Heart right ventricle (tissue), 16 donors: ENCODE results near the gene CEP120. TPM values are rescaled to one million over a fixed set of nuclear protein-coding genes. Genes with fewer than 3 reads are reported as not detected.
"Not testable (repeated sequence)": the region's sequence is repeated elsewhere in the genome, so short reads cannot be mapped to it uniquely, and the experiment has no call there.

Experiments
- ATAC-seq, 8 donors: fragments of 200-7000 bp; cut with Tn5 transposase; one replicate each; pipeline ENCODE4 v1.9.1; 2020; ENCODE audit warnings: mild to moderate bottlenecking in 8 of 8, moderate library complexity in 8 of 8, moderate number of reproducible peaks in 1 of 8
- DNase-seq, 2 donors: peaks; one replicate each; pipeline ENCODE4 v3.0.0-alpha.2; 2020
- H3K27ac ChIP-seq, 10 donors: fragments of 200-600 bp; sonication (generic) in 2 of 10; one replicate each; pipeline versions ENCODE4 v1.5.0 to v1.8.0; 2020 to 2022; ENCODE audit warnings: mild to moderate bottlenecking in 3 of 10
- H3K27me3 ChIP-seq, 7 donors: fragments of 200-600 bp; one replicate each; pipeline ENCODE4 v1.8.0; 2021 to 2022; ENCODE audit warnings: mild to moderate bottlenecking in 2 of 7
- H3K36me3 ChIP-seq, 9 donors: fragments of 200-600 bp; sonication (generic) in 1 of 9; one replicate each; pipeline versions ENCODE4 v1.5.0 to v1.8.0; 2020 to 2022; ENCODE audit warnings: mild to moderate bottlenecking in 2 of 9
- H3K4me1 ChIP-seq, 9 donors: fragments of 200-600 bp; sonication (generic) in 1 of 9; one replicate each; pipeline versions ENCODE4 v1.5.0 to v1.8.0; 2020 to 2022; ENCODE audit warnings: mild to moderate bottlenecking in 4 of 9
- H3K4me3 ChIP-seq, 10 donors: fragments of 200-600 bp; sonication (generic) in 2 of 10; one replicate each; pipeline versions ENCODE4 v1.5.0 to v1.8.0; 2020 to 2022; ENCODE audit warnings: mild to moderate bottlenecking in 7 of 10, moderate library complexity in 2 of 10
- H3K9me3 ChIP-seq, 11 donors: fragments of 200-600 bp in 10 of 11; sonication (generic) in 2 of 11; one replicate each; pipeline versions ENCODE4 v1.5.0 to v1.8.0; 2013 to 2022; ENCODE audit warnings: mild to moderate bottlenecking in 2 of 11, control low read depth in 1 of 11, moderate library complexity in 1 of 11
- CTCF ChIP-seq, 9 donors: fragments of 200-600 bp; sonication (generic) in 2 of 9; IDR thresholded peaks; one replicate each; pipeline versions ENCODE4 v1.5.0 to v1.8.0; 2021 to 2022; ENCODE audit warnings: antibody characterized with exemption in 9 of 9, mild to moderate bottlenecking in 5 of 9, moderate library complexity in 1 of 9
- WGBS, 2 donors: extraction: QIAGEN DNeasy Blood & Tissue Kit; methylation state at CpG; one replicate each; pipeline ENCODE4 v1.1.7; 2013; ENCODE audit warnings: inconsistent platforms in 1 of 2; 5-methylcytosine and 5-hydroxymethylcytosine counted together
- intact Hi-C, 10 donors: fragments of 100-400 bp; cut with DNase I; formaldehyde crosslinking; loops; one replicate each; pipeline versions ENCODE4 v1.11.1 to v1.14.2; 2022
- polyA plus RNA-seq, 2 donors: library from polyadenylated mRNA; stranded (reverse); fragments of 200-250 nt; gene quantifications; one replicate each; pipeline ENCODE4 v1.2.3, GENCODE V29; 2013
- total RNA-seq, 10 donors: library from RNA; stranded (reverse); fragmentation: NEBNext Ultra II Directional in 3 of 10; extraction: Animal tissue kit (Norgen Biotek cat#: 25700) in 3 of 10; gene quantifications; one replicate each; pipeline versions ENCODE4 v1.2.1 to v1.2.4, GENCODE V29; 2021 to 2023
- donor health status: Arrhythmogenic right ventricular cardiomyopathy.
- donor health status: ischemic (EF 13 %, LVEDD 7.1; RV severe dilation, severe dysfunction).
- donor health status: healthy with polysubstance abuse.
- donor health status: DM: no; HTN: yes; CAD: no.
- donor health status: DM: no; HTN: no; CAD: no.
- donor health status: ischemic (EF 25% LVEDD 6.9; RV normal size, moderate dysfunction).
- donor health status: ischemic (EF 25% LVEDD 5.7; RV mildly dilated, moderate dysfunction).
- donor health status: healthy.
- donor health status: DM: yes; HTN: yes; CAD: no.
- donor health status: Ischemic cardiomyopathy.
- donor health status: ischemic (EF 35%, LVEDD 5.7; RV mildly dilated, moderate dysfunction).
- donor health status: nonischemic (EF 11% LVEDD 7.7; RV severe dilation, severe dysfunction).
- donor health status: DM: yes; HTN: yes; CAD: no.
- donor health status: PGD.
- donor health status: ischemic (EF 29% LVEDD 5.4; RV normal size, mild dysfunction).
- donor health status: nonischemic (EF 23%, LVEDD 6.1; RV moderate dilation, normal function).

CEP120 gene
- total and polyA plus RNA-seq, 12 donors = 3.4 to 14.9 (median 10.8) TPM

GRCh38 chr5:123421773-123422172, 1.4 kb downstream of the CEP120 start:
- no peak for DNase-seq
- H3K27ac ChIP-seq = peak overlapping the region in 3 of 10 donors; percentile 90 to 96 (median 90)
- no peaks in the 10 kb centered on the region for H3K9me3 ChIP-seq
- WGBS, 2 donors = 4 to 6% methylated on average over 2 of the region's 2 CpGs
- H3K4me3 ChIP-seq = peak overlapping the region in 9 of 10 donors; percentile 69 to 97 (median 91)
- intact Hi-C loops = loop anchor here in 9 of 10 donors (2.0 to 10.0 kb wide), 8 partner anchors 83 to 191 kb away; partner anchors contain the start of gene CSNK1G3 (in 3 of the 9)
- no peak for TF ChIP-seq CTCF (IDR thresholded peaks at IDR 0.05)
- no peaks in the 10 kb centered on the region for H3K27me3 ChIP-seq
- H3K36me3 ChIP-seq = peaks cover 0 to 22% (median 3%) of the 10 kb centered on the region in 9 donors
- H3K4me1 ChIP-seq = peaks cover 0 to 40% (median 18%) of the 10 kb centered on the region in 9 donors
- no peak for ATAC-seq

GRCh38 chr5:123414974-123415373, 8.2 kb downstream of the CEP120 start:
- H3K27me3 ChIP-seq = no peaks in the 10 kb centered on the region
- intact Hi-C loops = loop anchor here in 1 of 10 donors (10.0 kb wide), 1 partner anchor 190 kb away; no protein-coding TSS in a partner anchor
- no peak for DNase-seq
- peaks cover 0 to 17% (median 0%) of the 10 kb centered on the region in 9 donors for H3K4me1 ChIP-seq
- ATAC-seq = no peak
- no peak overlapping the region for H3K27ac ChIP-seq
- peaks cover 0 to 87% (median 31%) of the 10 kb centered on the region in 9 donors for H3K36me3 ChIP-seq
- no peaks in the 10 kb centered on the region for H3K9me3 ChIP-seq
- H3K4me3 ChIP-seq = no peak overlapping the region
- TF ChIP-seq CTCF (IDR thresholded peaks at IDR 0.05) = no peak

DNA sequence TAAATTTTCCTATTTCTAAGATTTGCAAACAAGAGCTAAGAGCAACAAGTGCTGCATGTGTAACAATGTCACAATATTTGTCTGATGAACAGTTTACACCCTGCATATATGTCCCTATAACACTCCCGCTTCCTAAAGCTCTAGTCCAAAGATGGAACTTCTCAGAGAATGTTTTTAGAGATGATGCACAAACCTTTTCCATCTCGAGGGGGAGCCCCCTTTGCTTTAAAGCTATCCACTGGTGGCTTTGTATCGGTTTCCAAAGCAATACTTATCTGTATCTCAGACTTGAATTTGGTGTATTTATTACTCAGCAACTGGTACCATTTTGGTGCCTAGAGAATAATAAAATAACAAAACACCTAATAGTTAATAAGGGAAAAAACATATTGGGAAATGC, 11.0 kb downstream of the CEP120 start:
- Histone ChIP-seq H3K36me3 (peaks cover 0 to 96% (median 31%) of the 10 kb centered on the region in 9 donors), H3K4me3 (no peak overlapping the region), H3K27ac (no peak overlapping the region), H3K9me3 (no peaks in the 10 kb centered on the region), H3K27me3 (no peaks in the 10 kb centered on the region), H3K4me1 (peaks cover 0 to 9% (median 0%) of the 10 kb centered on the region in 9 donors)
- no peak for ATAC-seq
- TF ChIP-seq CTCF (IDR thresholded peaks at IDR 0.05) = no peak
- intact Hi-C loops = loop anchor here in 1 of 10 donors (10.0 kb wide), 1 partner anchor 193 kb away; no protein-coding TSS in a partner anchor
- no peak for DNase-seq
- WGBS, 2 donors = 88 to 89% methylated on average over 3 of the region's 3 CpGs

- H3K9me3 ChIP-seq, H3K4me1 ChIP-seq, intact Hi-C loops, H3K4me3 ChIP-seq, DNase-seq, ATAC-seq, H3K27ac ChIP-seq, H3K27me3 ChIP-seq: not testable (repeated sequence)
- WGBS, 2 donors = 91 to 95% methylated on average over 12 of the region's 12 CpGs
- H3K36me3 ChIP-seq = peaks cover 0 to 86% (median 36%) of the 10 kb centered on the region in 9 donors
These were observed 21.2 kb downstream of the CEP120 start for GRCh38 chr5:123401999-123402398.

DNA sequence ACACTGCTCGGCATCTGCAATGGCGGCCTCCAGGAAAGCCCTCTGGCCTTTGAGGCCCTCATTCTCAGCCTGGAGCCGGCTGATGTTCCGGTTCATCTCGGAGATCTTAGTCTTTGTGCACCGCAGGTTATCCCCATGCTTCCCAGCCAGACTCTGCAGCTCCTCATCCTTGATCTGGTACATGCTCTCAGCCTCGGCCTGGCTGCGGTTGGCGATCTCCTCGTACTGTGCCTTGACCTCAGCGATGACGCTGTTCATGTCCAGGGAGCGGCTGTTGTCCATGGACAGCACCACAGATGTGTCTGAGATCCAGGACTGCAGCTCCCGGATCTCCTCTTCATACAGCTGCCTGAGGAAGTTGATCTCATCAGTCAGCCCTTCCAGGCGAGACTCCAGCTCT, 21.9 kb downstream of the CEP120 start:
- Histone ChIP-seq H3K4me3 (no peak overlapping the region), H3K4me1 (peaks cover 0 to 9% (median 0%) of the 10 kb centered on the region in 9 donors), H3K27me3 (no peaks in the 10 kb centered on the region), H3K36me3 (peaks cover 0 to 88% (median 36%) of the 10 kb centered on the region in 9 donors), H3K27ac (no peak overlapping the region), H3K9me3 (no peaks in the 10 kb centered on the region)
- ATAC-seq (no peak), DNase-seq (no peak)
- 91 to 97% methylated on average over 15 of the region's 15 CpGs for WGBS, 2 donors
- intact Hi-C loops = no loop called here
- no peak for TF ChIP-seq CTCF (IDR thresholded peaks at IDR 0.05)

GRCh38 chr5:123400870-123401291, 22.3 kb downstream of the CEP120 start:
- H3K4me3 ChIP-seq, H3K9me3 ChIP-seq, H3K27ac ChIP-seq, DNase-seq, H3K4me1 ChIP-seq, ATAC-seq, intact Hi-C loops, H3K27me3 ChIP-seq: not testable (repeated sequence)
- H3K36me3 ChIP-seq = peaks cover 0 to 88% (median 36%) of the 10 kb centered on the region in 9 donors
- WGBS, 2 donors = 94 to 98% methylated on average over 19 to 23 of the region's 23 CpGs
